Lower leg skin (tissue), 3 donors: ENCODE results near the gene NOP53.

Experiments
- CTCF ChIP-seq, 3 donors: fragments of 450-650 bp; IDR thresholded peaks; one replicate each; pipeline ENCODE4 v1.5.1; 2016; ENCODE audit warnings: antibody characterized with exemption in 3 of 3, mild to moderate bottlenecking in 3 of 3, moderate library complexity in 2 of 3
- POLR2A ChIP-seq, 2 donors: fragments of 450-650 bp; IDR thresholded peaks; one replicate each; pipeline ENCODE4 v1.6.1; 2016 to 2017; ENCODE audit warnings: antibody characterized with exemption in 2 of 2, mild to moderate bottlenecking in 1 of 2, moderate library complexity in 1 of 2

DNA sequence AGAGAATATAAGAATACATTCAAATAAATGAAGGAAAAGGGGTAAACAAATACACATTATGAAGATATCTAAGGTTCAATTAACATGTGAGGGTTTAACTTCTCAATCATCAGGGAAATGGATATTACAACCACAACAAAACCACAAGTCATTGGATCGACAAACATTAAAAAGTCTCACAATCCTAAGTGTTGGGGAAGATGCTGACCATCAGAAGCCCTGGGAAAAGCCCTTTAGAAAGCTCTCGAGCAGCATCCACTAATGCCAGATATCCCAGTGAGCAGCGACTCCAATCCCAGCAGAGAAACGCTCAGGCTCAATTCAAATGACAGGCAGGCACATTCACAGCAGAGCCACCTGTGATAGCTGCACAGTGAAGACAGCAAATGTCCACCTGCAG lies 55.9 kb downstream of the NOP53 start:
- TF ChIP-seq CTCF (IDR thresholded peaks at IDR 0.05) (no peak), POLR2A (IDR thresholded peaks at IDR 0.05) (no peak)
